MCF 10A (cell line): ENCODE data around the gene KCNJ14. TPM values are rescaled to one million over a fixed set of nuclear protein-coding genes. Genes with fewer than 3 reads are reported as not detected.

Experiments
- BruUV-seq: library from RNA; stranded (reverse); fragments of 400-500 nt; replicated peaks from 2 replicates; lab custom pipeline; 2021; lab: Mats Ljungman, UMichigan
- CTCF ChIA-PET: fragments of 300-600 bp; sonication (Branson Sonifier 250); formaldehyde crosslinking; extraction: SDS; loops from one replicate; lab custom pipeline; 2021; ENCODE audit warnings: antibody characterized with exemption, inconsistent platforms; lab: Yijun Ruan, JAX
- POLR2A ChIA-PET: fragments of 300-600, 350-650 bp; sonication (Branson Sonifier 250); formaldehyde crosslinking; extraction: SDS; loops from one replicate; lab custom pipeline; 2020; ENCODE audit warnings: antibody characterized with exemption, inconsistent platforms; lab: Yijun Ruan, JAX
- DNase-seq: peaks from one replicate; pipeline ENCODE4 v3.0.0-alpha.2; 2018; ENCODE audit not compliant: unreplicated experiment
- H3K27ac Mint-ChIP-seq: one replicate; pipeline ENCODE4 v1.8.0; 2022; ENCODE audit warnings: mild to moderate bottlenecking, low read depth, mixed read lengths; ENCODE audit not compliant: unreplicated experiment
- H3K27me3 Mint-ChIP-seq: one replicate; pipeline ENCODE4 v1.8.0; 2022; ENCODE audit warnings: mixed read lengths; ENCODE audit not compliant: insufficient read depth, unreplicated experiment
- H3K36me3 Mint-ChIP-seq: one replicate; pipeline ENCODE4 v1.8.0; 2022; ENCODE audit warnings: mild to moderate bottlenecking, moderate library complexity, mixed read lengths; ENCODE audit not compliant: insufficient read depth, unreplicated experiment
- H3K4me1 Mint-ChIP-seq: one replicate; pipeline ENCODE4 v1.8.0; 2022; ENCODE audit warnings: mixed read lengths; ENCODE audit not compliant: insufficient read depth, unreplicated experiment
- H3K4me3 Mint-ChIP-seq: one replicate; pipeline ENCODE4 v1.8.0; 2022; ENCODE audit warnings: mild to moderate bottlenecking, moderate library complexity, mixed read lengths; ENCODE audit not compliant: unreplicated experiment
- H3K9me3 Mint-ChIP-seq: one replicate; pipeline ENCODE4 v1.8.0; 2022; ENCODE audit warnings: mixed read lengths; ENCODE audit not compliant: unreplicated experiment
- intact Hi-C: fragments of 100-400 bp; cut with micrococcal nuclease; formaldehyde crosslinking; loops from 2 replicates; pipeline ENCODE4 v1.14.1; 2022
- total RNA-seq: library from RNA; stranded (reverse); gene quantifications from 2 replicates; pipeline ENCODE4 v1.2.3, GENCODE V29; 2022
- TF ChIP-seq, protein P1 (sequence below): fragments of 200-600 bp; IDR thresholded peaks from one replicate; pipeline ENCODE4 v1.8.0; 2022; ENCODE audit warnings: antibody characterized with exemption, mild to moderate bottlenecking; ENCODE audit not compliant: unreplicated experiment

KCNJ14 gene
- total RNA-seq, 1 experiment from 2014 or later, result 1.6 TPM

DNA sequence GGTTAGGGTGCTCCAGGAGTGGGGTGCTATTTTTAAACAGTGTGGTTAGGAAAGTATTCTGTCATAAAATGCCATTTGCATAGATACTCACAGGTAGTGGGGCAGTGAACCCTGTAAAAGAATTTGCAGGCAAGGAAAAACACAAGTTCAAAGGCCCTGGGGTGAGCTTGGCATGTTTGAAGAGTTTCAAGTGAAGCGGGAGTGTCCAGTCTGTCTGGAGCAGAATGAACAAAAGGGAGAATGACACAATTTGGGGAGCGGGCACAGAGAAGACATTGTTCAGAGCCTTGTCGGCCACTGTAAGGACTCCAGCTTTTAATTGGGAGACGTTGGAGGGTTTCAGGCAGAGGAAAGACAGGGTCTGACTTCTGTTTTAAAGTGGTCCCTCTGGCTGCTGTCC lies 6.8 kb upstream of the KCNJ14 start:
- intact Hi-C loops, result no loop called here
- BruUV-seq, result no TSS peak
- Mint-ChIP-seq H3K9me3 (no peaks in the 10 kb centered on the region), H3K27ac (peak overlapping the region; percentile 68), H3K27me3 (no peaks in the 10 kb centered on the region), H3K4me1 (peaks cover 23% of the 10 kb centered on the region), H3K4me3 (no peak overlapping the region), H3K36me3 (peaks cover 72% of the 10 kb centered on the region)
- ChIA-PET CTCF (interaction anchor here (0.8 to 1.2 kb wide), 4 partner anchors 18 to 129 kb away, joined by 3 to 4 read pairs (median 4); no protein-coding TSS in a partner anchor), POLR2A (interaction anchor here (0.6 to 1.2 kb wide), 3 partner anchors 16 to 19 kb away, joined by 3 read pairs; no protein-coding TSS in a partner anchor)
- no peak for DNase-seq
- TF ChIP-seq, protein P1, sequence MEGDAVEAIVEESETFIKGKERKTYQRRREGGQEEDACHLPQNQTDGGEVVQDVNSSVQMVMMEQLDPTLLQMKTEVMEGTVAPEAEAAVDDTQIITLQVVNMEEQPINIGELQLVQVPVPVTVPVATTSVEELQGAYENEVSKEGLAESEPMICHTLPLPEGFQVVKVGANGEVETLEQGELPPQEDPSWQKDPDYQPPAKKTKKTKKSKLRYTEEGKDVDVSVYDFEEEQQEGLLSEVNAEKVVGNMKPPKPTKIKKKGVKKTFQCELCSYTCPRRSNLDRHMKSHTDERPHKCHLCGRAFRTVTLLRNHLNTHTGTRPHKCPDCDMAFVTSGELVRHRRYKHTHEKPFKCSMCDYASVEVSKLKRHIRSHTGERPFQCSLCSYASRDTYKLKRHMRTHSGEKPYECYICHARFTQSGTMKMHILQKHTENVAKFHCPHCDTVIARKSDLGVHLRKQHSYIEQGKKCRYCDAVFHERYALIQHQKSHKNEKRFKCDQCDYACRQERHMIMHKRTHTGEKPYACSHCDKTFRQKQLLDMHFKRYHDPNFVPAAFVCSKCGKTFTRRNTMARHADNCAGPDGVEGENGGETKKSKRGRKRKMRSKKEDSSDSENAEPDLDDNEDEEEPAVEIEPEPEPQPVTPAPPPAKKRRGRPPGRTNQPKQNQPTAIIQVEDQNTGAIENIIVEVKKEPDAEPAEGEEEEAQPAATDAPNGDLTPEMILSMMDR, result no peak

DNA sequence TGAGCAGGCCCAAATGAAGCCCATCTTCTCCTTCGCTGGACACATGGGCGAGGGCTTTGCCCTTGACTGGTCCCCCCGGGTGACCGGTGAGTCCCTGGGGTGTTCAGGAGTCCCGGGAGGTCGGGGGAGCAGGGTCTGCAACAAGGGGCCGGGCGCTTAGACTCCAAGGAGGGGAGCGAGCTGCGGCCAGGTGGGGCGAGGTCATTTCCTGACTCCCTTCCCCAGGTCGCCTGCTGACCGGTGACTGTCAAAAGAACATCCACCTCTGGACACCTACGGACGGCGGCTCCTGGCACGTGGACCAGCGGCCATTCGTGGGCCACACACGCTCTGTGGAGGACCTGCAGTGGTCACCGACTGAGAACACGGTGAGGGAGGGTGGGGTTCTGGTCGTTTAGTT lies 4.9 kb upstream of the KCNJ14 start:
- POLR2A ChIA-PET, result no interaction called here

DNA sequence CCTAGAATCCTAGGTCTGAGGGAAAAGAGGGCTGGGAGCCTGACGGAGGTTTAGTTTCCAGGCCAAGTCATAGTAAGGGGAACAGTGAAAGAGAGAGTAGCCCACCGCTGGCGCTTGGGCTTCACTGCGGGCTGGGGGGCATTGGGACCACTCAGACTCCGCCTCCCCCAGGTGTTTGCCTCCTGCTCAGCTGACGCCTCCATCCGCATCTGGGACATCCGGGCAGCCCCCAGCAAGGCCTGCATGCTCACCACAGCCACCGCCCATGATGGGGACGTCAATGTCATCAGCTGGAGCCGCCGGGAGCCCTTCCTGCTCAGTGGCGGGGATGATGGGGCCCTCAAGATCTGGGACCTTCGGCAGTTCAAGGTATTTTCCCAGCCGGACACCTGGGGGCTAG lies 4.5 kb upstream of the KCNJ14 start:
- DNase-seq, result no peak
- CTCF ChIA-PET, result no interaction called here
- Mint-ChIP-seq H3K4me1 (peaks cover 23% of the 10 kb centered on the region), H3K9me3 (no peaks in the 10 kb centered on the region), H3K4me3 (no peak overlapping the region), H3K36me3 (peaks cover 78% of the 10 kb centered on the region), H3K27me3 (no peaks in the 10 kb centered on the region), H3K27ac (no peak overlapping the region)
- no TSS peak for BruUV-seq
- POLR2A ChIA-PET, result no interaction called here
- TF ChIP-seq, protein P1, result no peak
- intact Hi-C loops, result no loop called here

More for the DNA sequence above, 4.9 kb upstream of the KCNJ14 start:
- H3K9me3 Mint-ChIP-seq, result no peaks in the 10 kb centered on the region
- H3K27me3 Mint-ChIP-seq, result no peaks in the 10 kb centered on the region
- H3K27ac Mint-ChIP-seq, result no peak overlapping the region
- TF ChIP-seq, protein P1, result no peak
- CTCF ChIA-PET, result no interaction called here
- peaks cover 23% of the 10 kb centered on the region for H3K4me1 Mint-ChIP-seq
- no peak for DNase-seq
- no TSS peak for BruUV-seq
- no peak overlapping the region for H3K4me3 Mint-ChIP-seq
- intact Hi-C loops, result no loop called here
- peaks cover 78% of the 10 kb centered on the region for H3K36me3 Mint-ChIP-seq

DNA sequence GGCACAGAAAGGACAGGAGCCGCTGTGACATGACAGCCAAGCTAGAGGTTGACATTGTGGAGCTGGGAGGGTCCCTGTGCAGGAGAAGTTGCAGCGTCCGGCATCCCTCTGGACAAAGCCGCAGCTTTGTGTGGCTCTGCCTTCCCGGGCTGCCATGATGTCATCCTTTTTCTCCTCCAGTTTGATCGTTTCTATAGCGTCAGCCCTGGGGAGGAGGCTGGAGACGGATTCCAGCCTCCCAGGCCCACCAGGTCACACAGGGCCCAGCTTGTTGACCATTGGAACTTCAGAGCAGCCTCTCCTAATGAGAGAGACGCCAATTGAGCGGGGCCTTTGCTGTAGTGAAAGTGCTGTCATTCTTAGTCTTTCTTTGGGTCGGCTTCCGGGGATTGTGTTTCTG lies 3.8 kb upstream of the KCNJ14 start:
- Mint-ChIP-seq H3K27ac (no peak overlapping the region), H3K27me3 (no peaks in the 10 kb centered on the region), H3K4me3 (no peak overlapping the region), H3K9me3 (no peaks in the 10 kb centered on the region), H3K36me3 (peaks cover 80% of the 10 kb centered on the region), H3K4me1 (peaks cover 19% of the 10 kb centered on the region)
- ChIA-PET CTCF (no interaction called here), POLR2A (interaction anchor here (0.6 kb wide), 1 partner anchor 10 kb away, joined by 3 read pairs; no protein-coding TSS in a partner anchor)
- TF ChIP-seq, protein P1, result no peak
- intact Hi-C loops, result no loop called here
- no peak for DNase-seq
- BruUV-seq, result no TSS peak
